ENCODE results near the gene TEAD3. TPM values are rescaled to one million over a fixed set of nuclear protein-coding genes. Genes with fewer than 3 reads are reported as not detected.

TEAD3 gene
- total RNA-seq, 2 donors from 2014 or later, result 1.7 to 1.9 TPM

GRCh38 chr6:35508027-35508426 lies 11.1 kb upstream of the TEAD3 start:
- peaks cover 16% of the 10 kb centered on the region for H3K27me3 Mint-ChIP-seq (ENCODE audit: low read depth)
- no peaks in the 10 kb centered on the region for H3K36me3 Mint-ChIP-seq (ENCODE audit: insufficient read depth in 2 of 2)
- no peaks in the 10 kb centered on the region for H3K9me3 Mint-ChIP-seq
- H3K4me3 Mint-ChIP-seq, result no peak overlapping the region
- no peak for ATAC-seq (replicated peaks in 1 of 2)
- no peak for DNase-seq
- H3K27ac Mint-ChIP-seq, result no peak overlapping the region
- H3K4me1 Mint-ChIP-seq (ENCODE audit: low read depth), result peaks cover 6% of the 10 kb centered on the region

GRCh38 chr6:35507221-35507620 lies 10.3 kb upstream of the TEAD3 start:
- Mint-ChIP-seq H3K27ac (no peak overlapping the region), H3K9me3 (no peaks in the 10 kb centered on the region), H3K4me1 (ENCODE audit: low read depth) (peaks cover 6% of the 10 kb centered on the region), H3K36me3 (ENCODE audit: insufficient read depth in 2 of 2) (no peaks in the 10 kb centered on the region), H3K4me3 (no peak overlapping the region), H3K27me3 (ENCODE audit: low read depth) (peaks cover 22% of the 10 kb centered on the region)
- ATAC-seq (replicated peaks in 1 of 2) (no peak), DNase-seq (no peak)

- peaks cover 6% of the 10 kb centered on the region for H3K4me1 Mint-ChIP-seq (ENCODE audit: low read depth)
- no peak overlapping the region for H3K27ac Mint-ChIP-seq
- no peaks in the 10 kb centered on the region for H3K36me3 Mint-ChIP-seq (ENCODE audit: insufficient read depth in 2 of 2)
- H3K4me3 Mint-ChIP-seq, result no peak overlapping the region
- H3K9me3 Mint-ChIP-seq, result no peaks in the 10 kb centered on the region
- ATAC-seq (replicated peaks in 1 of 2), result no peak
- no peak for DNase-seq
- peaks cover 22% of the 10 kb centered on the region for H3K27me3 Mint-ChIP-seq (ENCODE audit: low read depth)
These were observed 9.7 kb upstream of the TEAD3 start for GRCh38 chr6:35506536-35506935.

GRCh38 chr6:35505999-35506412 lies 9.1 kb upstream of the TEAD3 start:
- peaks cover 2% of the 10 kb centered on the region for H3K4me1 Mint-ChIP-seq (ENCODE audit: low read depth)
- H3K36me3 Mint-ChIP-seq (ENCODE audit: insufficient read depth in 2 of 2), result no peaks in the 10 kb centered on the region
- no peak overlapping the region for H3K27ac Mint-ChIP-seq
- ATAC-seq (replicated peaks in 1 of 2) (no peak), DNase-seq (no peak)
- H3K4me3 Mint-ChIP-seq, result no peak overlapping the region
- peaks cover 17% of the 10 kb centered on the region for H3K27me3 Mint-ChIP-seq (ENCODE audit: low read depth)
- no peaks in the 10 kb centered on the region for H3K9me3 Mint-ChIP-seq

GRCh38 chr6:35503534-35503933 lies 6.7 kb upstream of the TEAD3 start:
- Mint-ChIP-seq H3K36me3 (ENCODE audit: insufficient read depth in 2 of 2) (no peaks in the 10 kb centered on the region), H3K27me3 (ENCODE audit: low read depth) (peaks cover 13% of the 10 kb centered on the region), H3K9me3 (no peaks in the 10 kb centered on the region), H3K27ac (no peak overlapping the region), H3K4me3 (no peak overlapping the region), H3K4me1 (ENCODE audit: low read depth) (peaks cover 4% of the 10 kb centered on the region)
- DNase-seq (no peak), ATAC-seq (replicated peaks in 1 of 2) (peak in 1 of 2 donors; percentile 7)

GRCh38 chr6:35501784-35502183 lies 4.9 kb upstream of the TEAD3 start:
- H3K36me3 Mint-ChIP-seq (ENCODE audit: insufficient read depth in 2 of 2), result no peaks in the 10 kb centered on the region
- peaks cover 6% of the 10 kb centered on the region for H3K4me1 Mint-ChIP-seq (ENCODE audit: low read depth)
- no peak for DNase-seq
- no peaks in the 10 kb centered on the region for H3K9me3 Mint-ChIP-seq
- no peak overlapping the region for H3K27ac Mint-ChIP-seq
- peaks cover 16% of the 10 kb centered on the region for H3K27me3 Mint-ChIP-seq (ENCODE audit: low read depth)
- H3K4me3 Mint-ChIP-seq, result no peak overlapping the region
- ATAC-seq (replicated peaks in 1 of 2), result no peak

- peaks cover 6% of the 10 kb centered on the region for H3K4me1 Mint-ChIP-seq (ENCODE audit: low read depth)
- no peak for ATAC-seq (replicated peaks in 1 of 2)
- peaks cover 16% of the 10 kb centered on the region for H3K27me3 Mint-ChIP-seq (ENCODE audit: low read depth)
- no peak overlapping the region for H3K27ac Mint-ChIP-seq
- H3K9me3 Mint-ChIP-seq, result no peaks in the 10 kb centered on the region
- H3K4me3 Mint-ChIP-seq, result no peak overlapping the region
- no peaks in the 10 kb centered on the region for H3K36me3 Mint-ChIP-seq (ENCODE audit: insufficient read depth in 2 of 2)
- no peak for DNase-seq
These were observed 3.9 kb upstream of the TEAD3 start for GRCh38 chr6:35500782-35501181.

- peaks cover 16% of the 10 kb centered on the region for H3K27me3 Mint-ChIP-seq (ENCODE audit: low read depth)
- H3K36me3 Mint-ChIP-seq (ENCODE audit: insufficient read depth in 2 of 2), result no peaks in the 10 kb centered on the region
- H3K4me1 Mint-ChIP-seq (ENCODE audit: low read depth), result peaks cover 13% of the 10 kb centered on the region
- DNase-seq (no peak), ATAC-seq (replicated peaks in 1 of 2) (no peak)
- H3K9me3 Mint-ChIP-seq, result no peaks in the 10 kb centered on the region
- H3K4me3 Mint-ChIP-seq, result no peak overlapping the region
- no peak overlapping the region for H3K27ac Mint-ChIP-seq
These were observed 2.5 kb upstream of the TEAD3 start for GRCh38 chr6:35499372-35499771.

- no peak for DNase-seq
- H3K9me3 Mint-ChIP-seq, result no peaks in the 10 kb centered on the region
- H3K27me3 Mint-ChIP-seq (ENCODE audit: low read depth), result peaks cover 16% of the 10 kb centered on the region
- no peaks in the 10 kb centered on the region for H3K36me3 Mint-ChIP-seq (ENCODE audit: insufficient read depth in 2 of 2)
- peaks cover 20% of the 10 kb centered on the region for H3K4me1 Mint-ChIP-seq (ENCODE audit: low read depth)
- H3K27ac Mint-ChIP-seq, result no peak overlapping the region
- peak overlapping the region; percentile 82 to 86 for H3K4me3 Mint-ChIP-seq
- ATAC-seq (replicated peaks in 1 of 2), result no peak
These were observed 1.7 kb upstream of the TEAD3 start for GRCh38 chr6:35498422-35499067.

- Mint-ChIP-seq H3K9me3 (no peaks in the 10 kb centered on the region), H3K4me1 (ENCODE audit: low read depth) (peaks cover 20% of the 10 kb centered on the region), H3K36me3 (ENCODE audit: insufficient read depth in 2 of 2) (no peaks in the 10 kb centered on the region), H3K4me3 (peak overlapping the region; percentile 82 to 86), H3K27me3 (ENCODE audit: low read depth) (peaks cover 14% of the 10 kb centered on the region), H3K27ac (peak overlapping the region; percentile 40)
- peak; percentile 62 to 67 for DNase-seq
- ATAC-seq (replicated peaks in 1 of 2), result peak; percentile 52 to 63
These were observed 917 bp upstream of the TEAD3 start for GRCh38 chr6:35497571-35498421.

- H3K4me3 Mint-ChIP-seq, result peak overlapping the region; percentile 51 to 68
- H3K4me1 Mint-ChIP-seq (ENCODE audit: low read depth), result peaks cover 20% of the 10 kb centered on the region
- ATAC-seq (replicated peaks in 1 of 2) (peak in 1 of 2 donors; percentile 5), DNase-seq (no peak)
- H3K27me3 Mint-ChIP-seq (ENCODE audit: low read depth), result peaks cover 10% of the 10 kb centered on the region
- no peaks in the 10 kb centered on the region for H3K36me3 Mint-ChIP-seq (ENCODE audit: insufficient read depth in 2 of 2)
- H3K9me3 Mint-ChIP-seq, result no peaks in the 10 kb centered on the region
- no peak overlapping the region for H3K27ac Mint-ChIP-seq
These were observed 641 bp downstream of the TEAD3 start for GRCh38 chr6:35496036-35496840.

GRCh38 chr6:35495258-35496035 lies 1.4 kb downstream of the TEAD3 start:
- Mint-ChIP-seq H3K36me3 (ENCODE audit: insufficient read depth in 2 of 2) (no peaks in the 10 kb centered on the region), H3K27ac (peak overlapping the region; percentile 7), H3K9me3 (no peaks in the 10 kb centered on the region), H3K4me1 (ENCODE audit: low read depth) (peaks cover 20% of the 10 kb centered on the region), H3K27me3 (ENCODE audit: low read depth) (peaks cover 18% of the 10 kb centered on the region), H3K4me3 (peak overlapping the region; percentile 51 to 68)
- DNase-seq (no peak), ATAC-seq (replicated peaks in 1 of 2) (no peak)
